Mesenchymal stem cell (in vitro differentiated cells and primary cell): ENCODE measurements around the gene RDH5.

Source experiments
- DNase-seq: peaks from one replicate; pipeline ENCODE4 v3.0.0-alpha.2; 2013
- H2AFZ ChIP-seq: one replicate; pipeline ENCODE4 v1.6.1; 2013; ENCODE audit warnings: low read depth, mild to moderate bottlenecking, control low read depth, inconsistent platforms, low read length, moderate library complexity
- H2AK5ac ChIP-seq: 2 replicates; pipeline ENCODE4 v1.6.1; 2013; ENCODE audit warnings: low read length, moderate library complexity, mild to moderate bottlenecking, inconsistent platforms; ENCODE audit not compliant: severe bottlenecking
- H2BK120ac ChIP-seq: one replicate; pipeline ENCODE4 v1.6.1; 2013; ENCODE audit warnings: low read depth, mild to moderate bottlenecking, inconsistent platforms, low read length, moderate library complexity
- H2BK12ac ChIP-seq, 2 experiments: one replicate each; pipeline ENCODE4 v1.6.1; 2013; ENCODE audit warnings: inconsistent platforms in 2 of 2, low read length in 2 of 2, mild to moderate bottlenecking in 2 of 2, moderate library complexity in 2 of 2, control low read depth in 1 of 2
- H2BK15ac ChIP-seq: one replicate; pipeline ENCODE4 v1.6.1; 2013; ENCODE audit warnings: mild to moderate bottlenecking, low read depth, inconsistent platforms; ENCODE audit not compliant: poor library complexity, severe bottlenecking
- H2BK5ac ChIP-seq: 2 replicates; pipeline ENCODE4 v1.6.1; 2013; ENCODE audit warnings: low read depth, mild to moderate bottlenecking, low read length, control low read depth, inconsistent platforms; ENCODE audit not compliant: poor library complexity, severe bottlenecking
- H3K14ac ChIP-seq, 2 experiments: one replicate each; pipeline ENCODE4 v1.6.1; 2013; ENCODE audit warnings: inconsistent platforms in 2 of 2, low read length in 2 of 2, control low read depth in 1 of 2, mild to moderate bottlenecking in 1 of 2, moderate library complexity in 1 of 2
- H3K18ac ChIP-seq, 2 experiments: one replicate each; pipeline ENCODE4 v1.6.1; 2013; ENCODE audit warnings: inconsistent platforms in 2 of 2, low read length in 2 of 2, control low read depth in 1 of 2, low read depth in 1 of 2, mild to moderate bottlenecking in 1 of 2
- H3K23ac ChIP-seq, 2 experiments: one replicate each; pipeline ENCODE4 v1.6.1; 2013; ENCODE audit warnings: inconsistent platforms in 2 of 2, low read length in 2 of 2, mild to moderate bottlenecking in 2 of 2, moderate library complexity in 2 of 2, control low read depth in 1 of 2
- H3K27ac ChIP-seq: 2 replicates; pipeline ENCODE4 v1.5.1; 2013; ENCODE audit warnings: mild to moderate bottlenecking, moderate library complexity, low read length, control low read depth, inconsistent platforms; ENCODE audit not compliant: poor library complexity, severe bottlenecking
- H3K27me3 ChIP-seq, 2 experiments: 2 replicates each; pipeline versions ENCODE4 v1.6.1 to v1.7.0; 2013; ENCODE audit warnings: low read length in 2 of 2, mild to moderate bottlenecking in 2 of 2, moderate library complexity in 2 of 2, control low read depth in 1 of 2, inconsistent platforms in 1 of 2; ENCODE audit not compliant: control insufficient read depth in 1 of 2, insufficient read depth in 1 of 2
- H3K36me3 ChIP-seq, 2 experiments: 2 replicates each; pipeline versions ENCODE4 v1.6.1 to v1.7.0; 2013; ENCODE audit warnings: low read length in 2 of 2, control low read depth in 1 of 2, inconsistent platforms in 1 of 2, low read depth in 1 of 2, mild to moderate bottlenecking in 1 of 2; ENCODE audit not compliant: insufficient read depth in 2 of 2, control insufficient read depth in 1 of 2
- H3K4ac ChIP-seq, 2 experiments: one replicate each; pipeline ENCODE4 v1.6.1; 2013; ENCODE audit warnings: inconsistent platforms in 2 of 2, low read length in 2 of 2, mild to moderate bottlenecking in 2 of 2, moderate library complexity in 2 of 2, control low read depth in 1 of 2, low read depth in 1 of 2
- H3K4me1 ChIP-seq: 2 replicates; pipeline ENCODE4 v1.6.1; 2013; ENCODE audit warnings: low read depth, low read length, control low read depth; ENCODE audit not compliant: control insufficient read depth, insufficient read depth
- H3K4me2 ChIP-seq: 2 replicates; pipeline ENCODE4 v1.6.1; 2013; ENCODE audit warnings: low read length, mild to moderate bottlenecking, inconsistent platforms; ENCODE audit not compliant: poor library complexity, severe bottlenecking
- H3K4me3 ChIP-seq, 2 experiments: 2 replicates each; pipeline versions ENCODE4 v1.5.1 to v1.7.0; 2013; ENCODE audit warnings: low read length in 2 of 2, mild to moderate bottlenecking in 2 of 2, control low read depth in 1 of 2, low read depth in 1 of 2; ENCODE audit not compliant: insufficient read depth in 1 of 2
- H3K79me1 ChIP-seq: replicated peaks from 2 replicates; pipeline ENCODE4 v1.6.1; 2013; ENCODE audit warnings: mild to moderate bottlenecking, control low read depth, low read length, inconsistent platforms; ENCODE audit not compliant: poor library complexity, severe bottlenecking
- H3K9ac ChIP-seq: 2 replicates; pipeline ENCODE4 v1.7.0; 2013; ENCODE audit warnings: mild to moderate bottlenecking, low read length, moderate library complexity
- H3K9me3 ChIP-seq: 2 replicates; pipeline ENCODE4 v1.7.0; 2013; ENCODE audit warnings: mild to moderate bottlenecking, low read length; ENCODE audit not compliant: control insufficient read depth
- H4K8ac ChIP-seq: one replicate; pipeline ENCODE4 v1.6.1; 2013; ENCODE audit warnings: inconsistent platforms, mild to moderate bottlenecking, low read length, moderate library complexity
- H4K91ac ChIP-seq: one replicate; pipeline ENCODE4 v1.6.1; 2013; ENCODE audit warnings: mild to moderate bottlenecking, low read length, inconsistent platforms
- WGBS: methylation state at CpG from one replicate; pipeline ENCODE4 v1.1.7; 2013; ENCODE audit warnings: mixed read lengths; 5-methylcytosine and 5-hydroxymethylcytosine counted together

The RDH5 gene

GRCh38 chr12:55696141-55696540 is 24.1 kb upstream of the RDH5 start:
- H3K27me3 ChIP-seq: peaks cover 0 to 26% of the 10 kb centered on the region in 2 experiments
- H3K79me1 ChIP-seq: no peaks in the 10 kb centered on the region
- H3K4me2 ChIP-seq: no peak overlapping the region
- H2BK15ac ChIP-seq: no peak overlapping the region
- no peak overlapping the region for H3K27ac ChIP-seq
- H4K91ac ChIP-seq: no peak overlapping the region
- peaks cover 6% of the 10 kb centered on the region for H3K4me1 ChIP-seq
- H3K36me3 ChIP-seq: peaks cover 0 to 88% of the 10 kb centered on the region in 2 experiments
- no peak overlapping the region for H3K4me3 ChIP-seq
- H3K9me3 ChIP-seq: no peaks in the 10 kb centered on the region
- H2AK5ac ChIP-seq: no peak overlapping the region
- H2BK5ac ChIP-seq: no peak overlapping the region
- H3K18ac ChIP-seq: no peak overlapping the region
- H2BK120ac ChIP-seq: no peak overlapping the region
- H4K8ac ChIP-seq: no peak overlapping the region
- no peak overlapping the region for H3K23ac ChIP-seq
- 100% methylated on average over 4 of the region's 6 CpGs for WGBS
- no peak overlapping the region for H2BK12ac ChIP-seq
- DNase-seq: no peak
- H3K9ac ChIP-seq: no peak overlapping the region
- no peak overlapping the region for H3K4ac ChIP-seq
- no peak overlapping the region for H2AFZ ChIP-seq
- no peak overlapping the region for H3K14ac ChIP-seq

DNA sequence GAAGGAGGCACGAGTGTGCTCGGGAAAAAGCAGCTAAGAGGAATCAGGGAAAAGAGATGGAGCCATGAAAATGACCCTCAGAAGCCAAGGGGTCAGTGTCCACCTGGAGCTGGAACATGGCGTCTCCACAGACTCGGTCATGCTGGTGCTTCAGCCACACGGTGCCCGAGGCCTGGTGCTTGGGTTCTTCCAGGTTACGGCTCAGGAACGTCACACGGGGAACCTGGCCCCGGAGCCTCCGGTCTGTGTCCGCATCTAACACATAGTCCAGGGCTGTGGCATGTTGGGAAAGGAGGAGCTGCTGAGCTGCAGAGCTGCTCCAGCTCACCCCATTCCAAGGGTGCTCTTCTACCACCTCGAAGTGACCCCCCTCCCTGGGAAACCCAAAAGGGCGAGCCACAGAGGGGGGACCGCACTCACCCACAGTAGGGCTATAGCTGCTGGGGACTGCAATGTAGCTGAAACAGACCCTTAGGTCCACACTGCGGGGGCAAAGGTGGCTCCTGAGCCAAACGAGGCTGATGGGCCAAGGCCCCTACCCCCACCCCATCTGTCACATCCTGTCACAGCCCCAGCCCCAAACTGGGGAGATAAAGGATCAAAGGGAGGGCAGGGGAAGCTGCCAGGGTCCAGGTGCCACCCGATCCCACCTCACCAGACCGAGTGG is 23.3 kb upstream of the RDH5 start:
- no peak for DNase-seq

GRCh38 chr12:55697686-55698085 is 22.5 kb upstream of the RDH5 start:
- no peak overlapping the region for H3K4me2 ChIP-seq
- no peaks in the 10 kb centered on the region for H3K9me3 ChIP-seq
- no peak overlapping the region for H2AFZ ChIP-seq
- no peak overlapping the region for H3K14ac ChIP-seq
- H4K91ac ChIP-seq: no peak overlapping the region
- H3K4me3 ChIP-seq: no peak overlapping the region
- peaks cover 6% of the 10 kb centered on the region for H3K4me1 ChIP-seq
- H3K23ac ChIP-seq: no peak overlapping the region
- no peak overlapping the region for H2BK15ac ChIP-seq
- H3K27me3 ChIP-seq: peaks cover 0 to 26% of the 10 kb centered on the region in 2 experiments
- no peak overlapping the region for H2BK120ac ChIP-seq
- peaks cover 0 to 79% of the 10 kb centered on the region in 2 experiments for H3K36me3 ChIP-seq
- no peak overlapping the region for H4K8ac ChIP-seq
- H3K9ac ChIP-seq: no peak overlapping the region
- no peak for DNase-seq
- no peak overlapping the region for H2BK12ac ChIP-seq
- H2AK5ac ChIP-seq: no peak overlapping the region
- WGBS: 75% methylated on average over 7 of the region's 7 CpGs
- H3K27ac ChIP-seq: no peak overlapping the region
- no peaks in the 10 kb centered on the region for H3K79me1 ChIP-seq
- no peak overlapping the region for H3K4ac ChIP-seq
- no peak overlapping the region for H2BK5ac ChIP-seq
- no peak overlapping the region for H3K18ac ChIP-seq

More for the DNA sequence above, 23.3 kb upstream of the RDH5 start:
- no peak overlapping the region for H3K18ac ChIP-seq
- no peak overlapping the region for H2BK15ac ChIP-seq
- H3K27me3 ChIP-seq: peaks cover 0 to 26% of the 10 kb centered on the region in 2 experiments
- H3K4me1 ChIP-seq: peaks cover 6% of the 10 kb centered on the region
- no peak overlapping the region for H2BK12ac ChIP-seq
- H3K27ac ChIP-seq: no peak overlapping the region
- H3K4me3 ChIP-seq: no peak overlapping the region
- H3K4me2 ChIP-seq: no peak overlapping the region
- H2BK120ac ChIP-seq: no peak overlapping the region
- H2BK5ac ChIP-seq: no peak overlapping the region
- H4K91ac ChIP-seq: no peak overlapping the region
- no peak overlapping the region for H4K8ac ChIP-seq
- H2AK5ac ChIP-seq: no peak overlapping the region
- no peak overlapping the region for H2AFZ ChIP-seq
- H3K4ac ChIP-seq: no peak overlapping the region
- H3K79me1 ChIP-seq: no peaks in the 10 kb centered on the region
- H3K23ac ChIP-seq: no peak overlapping the region
- H3K9me3 ChIP-seq: no peaks in the 10 kb centered on the region
- H3K9ac ChIP-seq: no peak overlapping the region
- peaks cover 0 to 82% of the 10 kb centered on the region in 2 experiments for H3K36me3 ChIP-seq
- WGBS: 87% methylated on average over 18 of the region's 19 CpGs
- H3K14ac ChIP-seq: no peak overlapping the region

GRCh38 chr12:55698241-55698955 is 21.8 kb upstream of the RDH5 start:
- no peak overlapping the region for H3K23ac ChIP-seq
- peaks cover 6% of the 10 kb centered on the region for H3K4me1 ChIP-seq
- H2BK15ac ChIP-seq: no peak overlapping the region
- no peak overlapping the region for H2AFZ ChIP-seq
- no peak overlapping the region for H2BK12ac ChIP-seq
- no peak overlapping the region for H3K4me2 ChIP-seq
- H3K9ac ChIP-seq: no peak overlapping the region
- no peak overlapping the region for H3K14ac ChIP-seq
- H3K4me3 ChIP-seq: no peak overlapping the region
- no peaks in the 10 kb centered on the region for H3K9me3 ChIP-seq
- H3K18ac ChIP-seq: no peak overlapping the region
- no peak for DNase-seq
- no peak overlapping the region for H2BK5ac ChIP-seq
- H3K27ac ChIP-seq: no peak overlapping the region
- H3K27me3 ChIP-seq: peaks cover 0 to 26% of the 10 kb centered on the region in 2 experiments
- H4K8ac ChIP-seq: no peak overlapping the region
- H4K91ac ChIP-seq: no peak overlapping the region
- no peak overlapping the region for H2AK5ac ChIP-seq
- WGBS: 86% methylated on average over 16 of the region's 16 CpGs
- H3K4ac ChIP-seq: no peak overlapping the region
- no peaks in the 10 kb centered on the region for H3K79me1 ChIP-seq
- H2BK120ac ChIP-seq: no peak overlapping the region
- H3K36me3 ChIP-seq: peaks cover 0 to 77% of the 10 kb centered on the region in 2 experiments
